Esophagus muscularis mucosa (tissue), 4 donors: ENCODE measurements around the gene CDRT15. TPM values are rescaled to one million over a fixed set of nuclear protein-coding genes. Genes with fewer than 3 reads are reported as not detected.
A peak's percentile ranks its signal among the peaks of the same experiment; 100 is the strongest.
"Not testable (repeated sequence)": the region's sequence is repeated elsewhere in the genome, so short reads cannot be mapped to it uniquely, and the experiment has no call there.

Source experiments
- DNase-seq: peaks from one replicate; pipeline ENCODE4 v3.0.0-alpha.2; 2017; ENCODE audit errors: extremely low spot score
- H3K27ac ChIP-seq, 4 donors: fragments of 200-600 bp; sonication (generic); replicated peaks in 1 of 4; 1 replicate in 3 of 4; 2 replicates in 1 of 4; pipeline ENCODE4 v1.5.1; 2016 to 2019; ENCODE audit warnings: mild to moderate bottlenecking in 1 of 4
- H3K27me3 ChIP-seq, 4 donors: fragments of 200-600 bp; sonication (generic); one replicate each; pipeline versions ENCODE4 v1.5.1 to v1.6.0; 2016 to 2019
- H3K36me3 ChIP-seq, 4 donors: fragments of 200-600 bp; sonication (generic); one replicate each; pipeline ENCODE4 v1.5.1; 2016 to 2019
- H3K4me1 ChIP-seq, 4 donors: fragments of 200-600 bp; sonication (generic); one replicate each; pipeline ENCODE4 v1.5.1; 2016 to 2019
- H3K4me3 ChIP-seq, 4 donors: fragments of 200-600 bp; sonication (generic); 1 replicate in 2 of 4; 2 replicates in 2 of 4; pipeline ENCODE4 v1.5.1; 2016 to 2019; ENCODE audit warnings: mild to moderate bottlenecking in 4 of 4, moderate library complexity in 1 of 4
- H3K9me3 ChIP-seq, 4 donors: fragments of 200-600 bp; sonication (generic); 1 replicate in 3 of 4; 2 replicates in 1 of 4; pipeline ENCODE4 v1.5.1; 2016 to 2019
- EP300 ChIP-seq: sonication (generic); formaldehyde crosslinking; IDR thresholded peaks from one replicate; pipeline ENCODE4 v1.6.1; 2017; ENCODE audit warnings: antibody characterized with exemption
- POLR2A ChIP-seq: fragments of 450-650 bp; IDR thresholded peaks from one replicate; pipeline ENCODE4 v1.6.1; 2017; ENCODE audit warnings: antibody characterized with exemption, moderate library complexity, mild to moderate bottlenecking, low read depth
- POLR2AphosphoS5 ChIP-seq, 2 donors: sonication (generic); formaldehyde crosslinking; IDR thresholded peaks; one replicate each; pipeline ENCODE4 v1.6.1; 2017; ENCODE audit warnings: antibody characterized with exemption in 2 of 2
- WGBS: methylation state at CpG from one replicate; pipeline ENCODE4 v1.1.5; 2018; 5-methylcytosine and 5-hydroxymethylcytosine counted together
- intact Hi-C: fragments of 100-400 bp; cut with DNase I; formaldehyde crosslinking; loops from one replicate; pipeline ENCODE4 v1.15.1; 2023
- total RNA-seq, 4 donors: library from RNA; depleted of rRNA; stranded (reverse); fragments of >200 nt; gene quantifications; one replicate each; pipeline versions ENCODE4 v1.1.0 to v1.2.1, GENCODE V29; 2016
- TF ChIP-seq, protein P1 (sequence below), 3 experiments: fragments of 200-600 bp in 2 of 3; fragments of 450-650 bp in 1 of 3; sonication (generic) in 2 of 3; IDR thresholded peaks; one replicate each; pipeline ENCODE4 v1.5.1; 2017 to 2019; ENCODE audit warnings: antibody characterized with exemption in 3 of 3, mild to moderate bottlenecking in 2 of 3, moderate library complexity in 1 of 3

The CDRT15 gene
- not detected for total RNA-seq

DNA sequence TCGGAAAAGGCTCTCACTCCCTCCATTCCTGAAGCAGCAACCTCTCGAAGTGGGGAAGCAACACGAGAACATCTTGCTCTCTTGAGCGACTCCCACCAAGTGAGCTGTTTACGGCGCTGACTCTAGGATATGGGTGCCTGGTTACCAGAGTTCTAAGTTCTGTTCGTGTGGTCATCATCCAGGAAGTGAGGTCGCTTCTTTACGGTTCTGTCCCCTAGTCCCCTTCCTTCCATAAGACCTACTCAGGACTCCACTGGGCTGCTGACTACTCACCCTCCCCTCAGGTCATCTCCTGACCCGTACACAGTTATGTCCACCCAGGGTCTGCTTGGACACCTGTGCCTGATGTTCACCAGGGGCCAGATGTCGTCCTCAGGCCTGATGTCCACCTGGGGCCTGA is at the start of gene CDRT15:
Gene CDRT15 (minus strand): TSS at position 101 of the 400 bp plus-strand sequence. CDS start 29 bp downstream, at position 72.
- H3K36me3 ChIP-seq, H3K9me3 ChIP-seq, H3K27ac ChIP-seq, intact Hi-C loops, H3K4me1 ChIP-seq, DNase-seq, H3K27me3 ChIP-seq, H3K4me3 ChIP-seq: not testable (repeated sequence)
- 95% methylated on average over 10 of the region's 11 CpGs for WGBS

DNA sequence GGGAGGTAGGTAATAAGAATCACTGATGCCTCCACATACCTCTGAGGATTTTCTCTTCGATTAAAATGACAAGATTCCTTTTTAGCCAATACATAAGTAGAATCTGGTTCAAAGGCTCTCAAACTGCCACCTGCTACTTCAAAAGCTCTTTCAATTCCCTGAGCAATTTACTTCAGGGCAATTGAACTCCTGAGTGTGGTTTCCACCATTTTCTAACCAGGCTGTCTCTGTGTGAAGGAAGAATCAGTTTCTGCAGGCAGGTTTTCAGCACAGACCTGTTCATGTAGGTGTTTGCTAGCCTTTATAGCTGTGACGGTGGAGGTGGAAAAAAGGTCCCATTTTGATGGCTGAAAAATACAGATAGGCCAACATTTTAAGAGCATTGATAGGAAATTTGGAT is 46.1 kb upstream of the CDRT15 start:
- H3K27ac ChIP-seq, result no peak overlapping the region
- TF ChIP-seq, protein P1, sequence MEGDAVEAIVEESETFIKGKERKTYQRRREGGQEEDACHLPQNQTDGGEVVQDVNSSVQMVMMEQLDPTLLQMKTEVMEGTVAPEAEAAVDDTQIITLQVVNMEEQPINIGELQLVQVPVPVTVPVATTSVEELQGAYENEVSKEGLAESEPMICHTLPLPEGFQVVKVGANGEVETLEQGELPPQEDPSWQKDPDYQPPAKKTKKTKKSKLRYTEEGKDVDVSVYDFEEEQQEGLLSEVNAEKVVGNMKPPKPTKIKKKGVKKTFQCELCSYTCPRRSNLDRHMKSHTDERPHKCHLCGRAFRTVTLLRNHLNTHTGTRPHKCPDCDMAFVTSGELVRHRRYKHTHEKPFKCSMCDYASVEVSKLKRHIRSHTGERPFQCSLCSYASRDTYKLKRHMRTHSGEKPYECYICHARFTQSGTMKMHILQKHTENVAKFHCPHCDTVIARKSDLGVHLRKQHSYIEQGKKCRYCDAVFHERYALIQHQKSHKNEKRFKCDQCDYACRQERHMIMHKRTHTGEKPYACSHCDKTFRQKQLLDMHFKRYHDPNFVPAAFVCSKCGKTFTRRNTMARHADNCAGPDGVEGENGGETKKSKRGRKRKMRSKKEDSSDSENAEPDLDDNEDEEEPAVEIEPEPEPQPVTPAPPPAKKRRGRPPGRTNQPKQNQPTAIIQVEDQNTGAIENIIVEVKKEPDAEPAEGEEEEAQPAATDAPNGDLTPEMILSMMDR (IDR thresholded peaks at IDR 0.05), result no peak
- TF ChIP-seq POLR2A (no peak), EP300 (no peak), POLR2AphosphoS5 (IDR thresholded peaks at IDR 0.05) (no peak)
- H3K27me3 ChIP-seq, result peaks cover 0 to 26% (median 0%) of the 10 kb centered on the region in 4 donors
- DNase-seq, result peak; percentile 24
- no peaks in the 10 kb centered on the region for H3K36me3 ChIP-seq
- H3K9me3 ChIP-seq, result no peaks in the 10 kb centered on the region
- H3K4me3 ChIP-seq, result no peak overlapping the region
- no peaks in the 10 kb centered on the region for H3K4me1 ChIP-seq
- WGBS, result 87% methylated on average over 2 of the region's 2 CpGs
- intact Hi-C loops, result no loop called here

DNA sequence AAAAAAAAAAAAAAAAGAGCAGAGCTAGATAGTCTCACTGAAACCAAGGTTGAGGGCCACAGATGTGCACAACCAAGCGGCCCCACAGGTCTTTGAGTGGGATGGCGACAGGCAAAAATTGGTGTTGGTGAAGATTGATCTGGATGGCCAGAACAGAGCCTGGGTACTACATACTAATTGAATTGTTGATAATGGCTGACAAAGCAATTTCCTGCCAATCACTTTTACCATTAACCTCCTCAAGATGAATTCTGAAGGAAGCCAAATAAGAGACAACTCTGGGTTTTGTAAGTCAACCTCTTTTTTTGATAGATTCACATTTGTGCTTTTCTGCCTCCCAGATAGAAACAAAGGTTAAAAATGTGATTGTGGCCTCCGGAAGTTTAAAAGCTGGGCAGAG is 44.9 kb upstream of the CDRT15 start:
- H3K4me1 ChIP-seq, result no peaks in the 10 kb centered on the region
- no peaks in the 10 kb centered on the region for H3K36me3 ChIP-seq
- peak; percentile 39 for DNase-seq
- WGBS, result 87% methylated on average over 3 of the region's 3 CpGs
- no peaks in the 10 kb centered on the region for H3K9me3 ChIP-seq
- intact Hi-C loops, result no loop called here
- no peak overlapping the region for H3K27ac ChIP-seq
- H3K4me3 ChIP-seq, result no peak overlapping the region
- TF ChIP-seq POLR2AphosphoS5 (IDR thresholded peaks at IDR 0.05), result no peak
- H3K27me3 ChIP-seq, result peaks cover 0 to 26% (median 0%) of the 10 kb centered on the region in 4 donors

DNA sequence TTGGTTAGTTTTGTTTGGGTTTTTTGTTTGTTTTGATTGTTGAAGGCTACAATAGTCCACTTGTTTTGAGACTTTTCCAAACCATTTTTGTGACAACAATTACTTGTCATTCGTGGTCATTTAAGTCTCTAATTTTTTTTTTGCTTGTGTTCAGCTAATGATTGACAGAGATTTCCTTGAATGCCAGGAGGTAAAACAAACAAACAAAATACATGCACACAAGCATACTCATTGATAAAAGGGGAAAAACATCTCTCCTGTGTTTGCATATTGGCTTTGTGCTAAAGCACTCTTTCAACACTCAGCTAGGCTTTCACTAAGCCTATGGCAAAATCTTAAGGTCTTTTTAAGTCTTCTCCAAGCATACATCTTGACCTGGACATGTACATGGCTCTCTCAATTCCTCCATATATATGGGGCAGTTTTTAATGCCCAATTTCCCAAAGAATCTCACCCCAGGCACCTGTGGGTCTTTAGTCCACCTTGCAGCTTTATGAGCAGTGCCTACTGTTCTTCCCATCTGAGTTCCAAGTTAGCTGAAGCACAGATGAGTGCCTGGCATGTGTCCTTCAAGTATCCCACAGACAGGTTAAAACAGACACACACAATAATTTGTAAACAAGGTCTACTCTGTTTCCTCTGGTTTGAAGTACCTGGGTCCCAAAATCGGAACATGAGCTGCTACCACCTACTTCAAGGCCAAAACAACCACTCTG is 40.0 kb upstream of the CDRT15 start:
- TF ChIP-seq EP300, result no peak
- TF ChIP-seq POLR2AphosphoS5 (IDR thresholded peaks at IDR 0.05), result no peak
- TF ChIP-seq POLR2A, result no peak
- TF ChIP-seq, protein P1 (IDR thresholded peaks at IDR 0.05), result no peak
- H3K27ac ChIP-seq, result no peak overlapping the region
- no peaks in the 10 kb centered on the region for H3K4me1 ChIP-seq
- WGBS, result 80% methylated on average over 2 of the region's 2 CpGs
- H3K4me3 ChIP-seq, result no peak overlapping the region
- no peaks in the 10 kb centered on the region for H3K36me3 ChIP-seq
- intact Hi-C loops, result no loop called here
- H3K9me3 ChIP-seq, result no peaks in the 10 kb centered on the region
- peaks cover 0 to 13% (median 0%) of the 10 kb centered on the region in 4 donors for H3K27me3 ChIP-seq
- DNase-seq, result peak; percentile 85

DNA sequence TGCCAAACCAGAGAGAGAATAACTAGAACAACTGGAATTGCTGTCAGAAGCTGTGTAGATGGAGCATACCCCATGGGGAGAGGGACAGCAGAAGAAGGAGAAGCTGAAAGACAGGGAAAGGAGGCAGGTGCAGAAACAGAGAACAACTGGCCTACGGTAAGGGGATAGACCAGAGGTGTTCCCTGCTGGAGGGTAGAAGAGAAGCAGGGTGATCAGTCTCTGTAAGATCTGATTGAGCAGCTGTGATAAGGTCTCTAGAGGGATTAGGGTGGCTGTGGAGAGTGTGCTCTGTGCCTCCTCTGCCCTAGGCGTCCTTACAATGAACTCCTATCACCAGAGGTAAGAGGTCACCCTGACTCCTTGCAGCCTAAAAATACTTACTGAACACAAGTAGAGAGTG is 33.8 kb upstream of the CDRT15 start:
- Histone ChIP-seq H3K36me3 (no peaks in the 10 kb centered on the region), H3K9me3 (no peaks in the 10 kb centered on the region), H3K27me3 (peaks cover 0 to 3% (median 0%) of the 10 kb centered on the region in 4 donors), H3K4me3 (no peak overlapping the region), H3K27ac (no peak overlapping the region), H3K4me1 (no peaks in the 10 kb centered on the region)
- DNase-seq, result no peak
- intact Hi-C loops, result no loop called here
- TF ChIP-seq POLR2A (no peak), POLR2AphosphoS5 (IDR thresholded peaks at IDR 0.05) (no peak), EP300 (no peak)
- TF ChIP-seq, protein P1 (IDR thresholded peaks at IDR 0.05), result no peak
- 64% methylated on average over 2 of the region's 2 CpGs for WGBS

DNA sequence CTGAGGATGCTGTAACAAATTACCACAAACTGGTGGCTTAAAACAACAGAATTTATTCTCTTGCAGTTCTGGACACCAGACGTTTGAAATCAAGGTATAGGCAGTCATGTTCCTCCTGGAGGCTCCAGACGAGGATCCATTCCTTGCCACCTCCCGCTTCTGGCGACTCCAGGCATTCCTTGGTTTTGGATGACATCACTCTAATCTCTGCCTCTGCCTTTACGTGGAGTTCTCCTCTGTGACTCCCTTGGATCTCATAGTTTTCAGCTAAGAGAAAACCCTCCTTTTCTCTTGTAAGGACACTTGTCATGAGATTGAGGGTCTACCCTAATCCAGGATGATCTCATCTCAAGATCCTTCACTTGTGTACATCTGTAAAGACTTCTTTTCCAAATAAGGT is 32.8 kb upstream of the CDRT15 start:
- 51% methylated on average over 5 of the region's 5 CpGs for WGBS
- no peak for DNase-seq
- TF ChIP-seq EP300, result no peak
- TF ChIP-seq, protein P1 (IDR thresholded peaks at IDR 0.05), result no peak
- H3K9me3 ChIP-seq, result no peaks in the 10 kb centered on the region
- H3K4me3 ChIP-seq, result no peak overlapping the region
- no peaks in the 10 kb centered on the region for H3K4me1 ChIP-seq
- H3K27me3 ChIP-seq, result peaks cover 0 to 3% (median 0%) of the 10 kb centered on the region in 4 donors
- intact Hi-C loops, result no loop called here
- no peak overlapping the region for H3K27ac ChIP-seq
- no peaks in the 10 kb centered on the region for H3K36me3 ChIP-seq
